Nephron progenitor cell (in vitro differentiated cells): Measurements from ENCODE around the gene MCEMP1.

ENCODE experiments used
- DNase-seq: peaks from one replicate; pipeline ENCODE4 v3.0.0; 2021
- H3K27ac Mint-ChIP-seq: 2 replicates; pipeline ENCODE4 v1.8.0; 2021; ENCODE audit warnings: mild to moderate bottlenecking, moderate library complexity, mixed read lengths
- H3K27me3 Mint-ChIP-seq: 2 replicates; pipeline ENCODE4 v1.8.0; 2021; ENCODE audit warnings: mild to moderate bottlenecking, low read depth, mixed read lengths; ENCODE audit not compliant: poor library complexity
- H3K36me3 Mint-ChIP-seq: 2 replicates; pipeline ENCODE4 v1.8.0; 2021; ENCODE audit warnings: low read depth, mixed read lengths
- H3K4me1 Mint-ChIP-seq: 2 replicates; pipeline ENCODE4 v1.8.0; 2021; ENCODE audit warnings: mixed read lengths
- H3K4me3 Mint-ChIP-seq: 2 replicates; pipeline ENCODE4 v1.8.0; 2021; ENCODE audit warnings: mild to moderate bottlenecking, moderate library complexity, mixed read lengths
- H3K9me3 Mint-ChIP-seq: 2 replicates; pipeline ENCODE4 v1.8.0; 2021; ENCODE audit warnings: mild to moderate bottlenecking, moderate library complexity, mixed read lengths
- CTCF ChIP-seq: fragments of 200-600 bp; sonication (generic); IDR thresholded peaks from 2 replicates; pipeline ENCODE4 v1.5.0; 2021; ENCODE audit warnings: antibody characterized with exemption

The MCEMP1 gene

GRCh38 chr19:7705387-7706187 lies 28.7 kb downstream of the MCEMP1 start:
- Mint-ChIP-seq H3K27me3 (peaks cover 39% of the 10 kb centered on the region), H3K4me1 (no peaks in the 10 kb centered on the region), H3K9me3 (no peaks in the 10 kb centered on the region), H3K4me3 (no peak overlapping the region), H3K36me3 (no peaks in the 10 kb centered on the region), H3K27ac (no peak overlapping the region)
- DNase-seq: no peak
- TF ChIP-seq CTCF: no peak

GRCh38 chr19:7706188-7706954 lies 29.5 kb downstream of the MCEMP1 start:
- no peaks in the 10 kb centered on the region for H3K9me3 Mint-ChIP-seq
- no peak for TF ChIP-seq CTCF
- H3K27me3 Mint-ChIP-seq: peaks cover 36% of the 10 kb centered on the region
- peak overlapping the region; percentile 62 for H3K27ac Mint-ChIP-seq
- H3K4me3 Mint-ChIP-seq: no peak overlapping the region
- H3K36me3 Mint-ChIP-seq: no peaks in the 10 kb centered on the region
- no peaks in the 10 kb centered on the region for H3K4me1 Mint-ChIP-seq
- DNase-seq: no peak

- TF ChIP-seq CTCF: no peak
- Mint-ChIP-seq H3K9me3 (no peaks in the 10 kb centered on the region), H3K27me3 (peaks cover 35% of the 10 kb centered on the region), H3K4me1 (no peaks in the 10 kb centered on the region), H3K27ac (no peak overlapping the region), H3K36me3 (no peaks in the 10 kb centered on the region), H3K4me3 (no peak overlapping the region)
- DNase-seq: no peak
Observed at GRCh38 chr19:7706955-7707456, 30.1 kb downstream of the MCEMP1 start.

- TF ChIP-seq CTCF: no peak
- Mint-ChIP-seq H3K4me1 (no peaks in the 10 kb centered on the region), H3K27me3 (peaks cover 13% of the 10 kb centered on the region), H3K4me3 (no peak overlapping the region), H3K9me3 (no peaks in the 10 kb centered on the region), H3K27ac (no peak overlapping the region), H3K36me3 (no peaks in the 10 kb centered on the region)
- no peak for DNase-seq
Observed at GRCh38 chr19:7709932-7710460, 33.1 kb downstream of the MCEMP1 start.

GRCh38 chr19:7710616-7711015 lies 33.7 kb downstream of the MCEMP1 start:
- Mint-ChIP-seq H3K27ac (peak overlapping the region; percentile 12), H3K4me3 (no peak overlapping the region), H3K36me3 (no peaks in the 10 kb centered on the region), H3K27me3 (peaks cover 8% of the 10 kb centered on the region), H3K9me3 (no peaks in the 10 kb centered on the region), H3K4me1 (no peaks in the 10 kb centered on the region)
- no peak for DNase-seq
- TF ChIP-seq CTCF: no peak
